DOHH2 (cell line): ENCODE results near the gene RBM47.

Source experiments
- EZH2phosphoT487 ChIP-seq: fragments of 200-600 bp; sonication (generic); IDR thresholded peaks from 2 replicates; pipeline ENCODE4 v1.6.1; 2017; ENCODE audit warnings: borderline replicate concordance, mild to moderate bottlenecking, antibody characterized with exemption, low read length, moderate library complexity, mixed read lengths
- TF ChIP-seq, protein P1 (sequence below): fragments of 200-600 bp; sonication (generic); IDR thresholded peaks from one replicate; pipeline ENCODE4 v1.5.1; 2014; ENCODE audit warnings: antibody characterized with exemption, mild to moderate bottlenecking, low read depth, low read length; ENCODE audit not compliant: poor library complexity, severe bottlenecking

DNA sequence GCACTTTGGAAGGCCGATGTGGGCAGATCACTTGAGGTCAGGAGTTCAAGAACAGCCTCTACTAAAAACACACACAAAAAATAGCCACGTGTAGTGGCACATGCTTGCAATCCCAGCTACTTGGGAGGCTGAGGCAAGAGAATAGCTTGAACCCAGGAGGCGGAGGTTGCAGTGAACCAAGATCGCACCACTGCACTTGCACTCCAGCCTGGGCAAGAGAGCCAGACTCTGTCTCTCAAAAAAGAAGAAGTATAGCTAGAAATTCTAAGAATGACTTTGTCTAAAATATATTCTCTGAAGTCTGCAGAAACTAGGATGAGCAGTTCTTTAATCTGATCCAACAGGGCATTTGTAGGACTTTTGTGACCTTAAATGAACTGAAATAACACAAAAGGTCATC lies 17.4 kb downstream of the RBM47 start:
- TF ChIP-seq, protein P1, sequence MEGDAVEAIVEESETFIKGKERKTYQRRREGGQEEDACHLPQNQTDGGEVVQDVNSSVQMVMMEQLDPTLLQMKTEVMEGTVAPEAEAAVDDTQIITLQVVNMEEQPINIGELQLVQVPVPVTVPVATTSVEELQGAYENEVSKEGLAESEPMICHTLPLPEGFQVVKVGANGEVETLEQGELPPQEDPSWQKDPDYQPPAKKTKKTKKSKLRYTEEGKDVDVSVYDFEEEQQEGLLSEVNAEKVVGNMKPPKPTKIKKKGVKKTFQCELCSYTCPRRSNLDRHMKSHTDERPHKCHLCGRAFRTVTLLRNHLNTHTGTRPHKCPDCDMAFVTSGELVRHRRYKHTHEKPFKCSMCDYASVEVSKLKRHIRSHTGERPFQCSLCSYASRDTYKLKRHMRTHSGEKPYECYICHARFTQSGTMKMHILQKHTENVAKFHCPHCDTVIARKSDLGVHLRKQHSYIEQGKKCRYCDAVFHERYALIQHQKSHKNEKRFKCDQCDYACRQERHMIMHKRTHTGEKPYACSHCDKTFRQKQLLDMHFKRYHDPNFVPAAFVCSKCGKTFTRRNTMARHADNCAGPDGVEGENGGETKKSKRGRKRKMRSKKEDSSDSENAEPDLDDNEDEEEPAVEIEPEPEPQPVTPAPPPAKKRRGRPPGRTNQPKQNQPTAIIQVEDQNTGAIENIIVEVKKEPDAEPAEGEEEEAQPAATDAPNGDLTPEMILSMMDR, result no peak
- TF ChIP-seq EZH2phosphoT487, result no peak
